ENCODE measurements around the gene SLC12A2.

- no peak for TF ChIP-seq TAF1 (IDR thresholded peaks at IDR 0.05; ENCODE audit: borderline replicate concordance, low read depth, low read length)
- TF ChIP-seq POLR2A (IDR thresholded peaks at IDR 0.05; ENCODE audit: low read depth, low read length), result no peak
- no peak for TF ChIP-seq POLR2AphosphoS5 (IDR thresholded peaks at IDR 0.05; ENCODE audit: low read depth, low read length)
Observed at GRCh38 chr5:128109766-128110165, 26.2 kb downstream of the SLC12A2 start.
